HG02852 (cell line): Measurements from ENCODE around the gene C3.
"Not testable (repeated sequence)": the region's sequence is repeated elsewhere in the genome, so short reads cannot be mapped to it uniquely, and the experiment has no call there.

Experiments used
- ATAC-seq: cut with Tn5 transposase; IDR thresholded peaks from one replicate; pipeline ENCODE4 v1.9.1; 2021; ENCODE audit warnings: mild to moderate bottlenecking, moderate library complexity; ENCODE audit not compliant: unreplicated experiment

C3 gene

GRCh38 chr19:6667114-6667627 is 53.3 kb downstream of the C3 start:
- no peak for ATAC-seq

DNA sequence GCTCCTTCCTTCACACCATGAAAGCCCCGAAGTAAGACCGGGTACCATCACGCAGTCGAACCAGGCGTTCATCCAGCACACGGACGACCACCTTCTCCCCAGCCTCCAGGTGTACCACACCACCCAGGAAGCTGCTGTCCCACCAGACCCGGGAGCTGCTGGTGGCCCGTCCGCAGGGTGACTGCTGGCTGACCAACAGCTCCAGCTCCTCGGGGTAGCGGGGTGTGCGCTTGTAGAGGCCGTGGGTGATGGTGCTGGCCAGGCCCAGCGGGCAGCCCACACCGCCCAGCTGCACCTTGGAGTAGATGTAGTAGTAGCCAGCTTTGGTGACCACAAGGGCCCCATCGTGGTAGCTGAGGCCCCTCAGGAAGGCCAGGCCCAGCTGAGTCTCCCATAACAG is 55.5 kb downstream of the C3 start:
- ATAC-seq, result no peak

- no peak for ATAC-seq
Measured at GRCh38 chr19:6663236-6664201, 56.9 kb downstream of the C3 start.

GRCh38 chr19:6662702-6663101 is 57.7 kb downstream of the C3 start:
- ATAC-seq, result no peak

GRCh38 chr19:6661509-6662244 is 58.8 kb downstream of the C3 start:
- not testable (repeated sequence) for ATAC-seq

GRCh38 chr19:6660930-6661329 is 59.5 kb downstream of the C3 start:
- no peak for ATAC-seq

DNA sequence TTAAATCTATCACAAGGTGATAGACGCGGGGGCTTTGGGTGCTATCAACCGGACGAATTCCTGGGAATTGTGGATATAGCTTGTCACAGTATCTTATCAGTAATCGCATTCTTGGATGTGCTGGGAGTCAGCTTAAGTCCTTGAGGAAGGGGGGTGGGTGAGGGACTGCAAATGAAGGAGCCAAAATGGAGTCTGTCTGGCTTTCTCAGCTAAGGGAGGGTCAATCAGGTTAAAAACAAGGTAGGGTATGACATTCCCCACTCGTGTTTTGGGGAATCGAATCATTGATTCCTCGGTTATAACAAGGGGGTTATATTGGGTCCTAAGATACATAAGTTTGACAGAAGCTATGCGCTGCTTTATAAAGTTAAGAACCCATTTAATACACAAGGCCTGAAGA is 64.1 kb downstream of the C3 start:
- ATAC-seq, result not testable (repeated sequence)

- ATAC-seq, result no peak
Measured at GRCh38 chr19:6654347-6655310, 65.8 kb downstream of the C3 start.

- ATAC-seq, result no peak
Measured at GRCh38 chr19:6652805-6653094, 67.7 kb downstream of the C3 start.

GRCh38 chr19:6651965-6652804 is 68.3 kb downstream of the C3 start:
- ATAC-seq, result no peak

DNA sequence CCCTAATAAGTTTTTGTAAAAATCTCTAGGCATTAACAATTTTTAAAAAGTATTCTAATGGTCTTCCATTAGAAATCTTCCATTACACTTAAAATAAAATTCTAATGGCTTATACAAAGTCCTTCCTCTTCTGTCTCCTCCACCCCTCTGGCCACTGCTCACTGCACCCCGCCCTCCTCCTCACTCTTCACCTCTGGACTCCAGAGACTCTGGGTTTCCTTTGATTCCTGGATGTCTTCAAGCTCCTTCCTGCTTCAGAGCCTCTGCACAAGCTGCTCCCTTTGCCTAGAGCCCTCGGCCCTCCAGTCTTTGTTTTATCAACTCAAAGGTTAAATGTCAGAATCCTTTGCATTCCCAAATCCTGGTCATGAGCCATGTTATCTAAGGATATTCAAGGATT is 71.3 kb downstream of the C3 start:
- ATAC-seq, result no peak

- no peak for ATAC-seq
Measured at GRCh38 chr19:6648141-6648715, 72.2 kb downstream of the C3 start.

DNA sequence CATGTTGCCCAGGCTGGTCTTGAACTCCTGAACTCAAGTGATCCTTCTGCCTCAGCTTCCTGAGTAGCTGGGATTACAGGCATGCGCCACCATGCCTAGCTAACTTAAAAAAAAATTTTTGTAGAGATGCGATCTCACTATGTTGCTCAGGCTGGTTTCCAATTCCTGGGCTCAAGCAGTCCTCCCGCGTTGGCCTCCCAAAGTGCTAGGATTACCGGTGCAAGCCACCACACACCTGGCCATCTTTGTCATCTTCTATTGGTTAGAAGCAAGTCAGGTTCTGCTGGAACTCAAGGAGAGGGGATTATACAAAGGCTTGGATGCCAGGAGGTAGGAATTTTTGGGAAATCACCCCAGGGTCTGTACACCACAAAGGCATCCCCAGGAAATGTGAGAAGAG is 75.7 kb downstream of the C3 start:
- no peak for ATAC-seq

GRCh38 chr19:6640333-6640732 is 80.1 kb downstream of the C3 start:
- ATAC-seq, result not testable (repeated sequence)

DNA sequence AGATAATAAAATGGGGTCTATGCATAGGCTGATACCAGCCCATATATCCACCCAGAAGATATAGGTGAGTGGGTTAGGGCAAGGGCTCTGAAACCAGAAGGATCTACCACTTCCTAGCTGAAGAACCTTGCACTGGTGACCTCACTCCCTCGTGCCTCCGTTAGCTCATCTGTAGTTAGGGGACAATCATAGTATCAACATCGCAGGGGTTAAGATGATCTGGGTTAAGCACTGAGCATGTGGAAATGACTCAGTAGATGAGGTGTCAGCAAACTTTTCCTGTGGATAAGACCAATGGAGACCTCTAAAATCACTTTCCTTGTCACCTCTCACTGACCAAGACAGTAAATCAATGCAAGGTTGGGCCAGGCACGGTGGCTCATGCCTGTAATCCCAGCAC is 81.0 kb downstream of the C3 start:
- ATAC-seq, result no peak

- ATAC-seq, result not testable (repeated sequence)
Measured at GRCh38 chr19:6633456-6633813, 87.0 kb downstream of the C3 start.

DNA sequence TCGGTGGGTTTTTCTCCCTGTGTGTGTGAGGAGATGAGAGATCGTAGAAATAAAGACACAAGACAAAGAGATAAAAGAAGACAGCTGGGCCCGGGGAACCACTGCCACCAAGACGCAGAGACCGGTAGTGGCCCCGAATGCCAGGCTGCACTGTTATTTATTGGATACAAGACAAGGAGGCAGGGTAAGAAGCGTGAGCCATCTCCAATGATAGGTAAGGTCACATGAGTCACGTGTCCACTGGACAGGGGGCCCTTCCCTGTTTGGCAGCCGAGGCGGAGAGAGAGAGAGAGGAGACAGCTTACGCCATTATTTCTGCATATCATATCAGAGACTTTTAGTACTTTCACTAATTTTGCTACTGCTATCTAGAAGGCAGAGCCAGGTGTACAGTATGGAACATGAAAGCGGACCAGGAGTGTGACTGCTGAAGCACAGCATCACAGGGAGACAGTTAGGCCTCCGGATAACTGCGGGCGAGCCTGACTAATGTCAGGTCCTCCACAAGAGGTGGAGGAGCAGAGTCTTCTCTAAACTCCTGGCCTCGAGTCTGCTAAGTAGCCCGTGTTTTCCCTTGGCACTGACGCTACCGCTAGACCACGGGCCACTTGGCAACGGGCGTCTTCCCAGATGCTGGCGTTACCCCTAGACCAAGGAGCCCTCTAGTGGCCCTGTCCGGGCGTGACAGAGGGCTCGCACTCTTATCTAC is 87.5 kb downstream of the C3 start:
- not testable (repeated sequence) for ATAC-seq

- ATAC-seq, result no peak
Measured at GRCh38 chr19:6632002-6632621, 88.3 kb downstream of the C3 start.
